ENCODE measurements around the gene HJURP.
"Not testable (repeated sequence)": the region's sequence is repeated elsewhere in the genome, so short reads cannot be mapped to it uniquely, and the experiment has no call there.

HJURP gene, protein sequence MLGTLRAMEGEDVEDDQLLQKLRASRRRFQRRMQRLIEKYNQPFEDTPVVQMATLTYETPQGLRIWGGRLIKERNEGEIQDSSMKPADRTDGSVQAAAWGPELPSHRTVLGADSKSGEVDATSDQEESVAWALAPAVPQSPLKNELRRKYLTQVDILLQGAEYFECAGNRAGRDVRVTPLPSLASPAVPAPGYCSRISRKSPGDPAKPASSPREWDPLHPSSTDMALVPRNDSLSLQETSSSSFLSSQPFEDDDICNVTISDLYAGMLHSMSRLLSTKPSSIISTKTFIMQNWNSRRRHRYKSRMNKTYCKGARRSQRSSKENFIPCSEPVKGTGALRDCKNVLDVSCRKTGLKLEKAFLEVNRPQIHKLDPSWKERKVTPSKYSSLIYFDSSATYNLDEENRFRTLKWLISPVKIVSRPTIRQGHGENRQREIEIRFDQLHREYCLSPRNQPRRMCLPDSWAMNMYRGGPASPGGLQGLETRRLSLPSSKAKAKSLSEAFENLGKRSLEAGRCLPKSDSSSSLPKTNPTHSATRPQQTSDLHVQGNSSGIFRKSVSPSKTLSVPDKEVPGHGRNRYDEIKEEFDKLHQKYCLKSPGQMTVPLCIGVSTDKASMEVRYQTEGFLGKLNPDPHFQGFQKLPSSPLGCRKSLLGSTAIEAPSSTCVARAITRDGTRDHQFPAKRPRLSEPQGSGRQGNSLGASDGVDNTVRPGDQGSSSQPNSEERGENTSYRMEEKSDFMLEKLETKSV

DNA sequence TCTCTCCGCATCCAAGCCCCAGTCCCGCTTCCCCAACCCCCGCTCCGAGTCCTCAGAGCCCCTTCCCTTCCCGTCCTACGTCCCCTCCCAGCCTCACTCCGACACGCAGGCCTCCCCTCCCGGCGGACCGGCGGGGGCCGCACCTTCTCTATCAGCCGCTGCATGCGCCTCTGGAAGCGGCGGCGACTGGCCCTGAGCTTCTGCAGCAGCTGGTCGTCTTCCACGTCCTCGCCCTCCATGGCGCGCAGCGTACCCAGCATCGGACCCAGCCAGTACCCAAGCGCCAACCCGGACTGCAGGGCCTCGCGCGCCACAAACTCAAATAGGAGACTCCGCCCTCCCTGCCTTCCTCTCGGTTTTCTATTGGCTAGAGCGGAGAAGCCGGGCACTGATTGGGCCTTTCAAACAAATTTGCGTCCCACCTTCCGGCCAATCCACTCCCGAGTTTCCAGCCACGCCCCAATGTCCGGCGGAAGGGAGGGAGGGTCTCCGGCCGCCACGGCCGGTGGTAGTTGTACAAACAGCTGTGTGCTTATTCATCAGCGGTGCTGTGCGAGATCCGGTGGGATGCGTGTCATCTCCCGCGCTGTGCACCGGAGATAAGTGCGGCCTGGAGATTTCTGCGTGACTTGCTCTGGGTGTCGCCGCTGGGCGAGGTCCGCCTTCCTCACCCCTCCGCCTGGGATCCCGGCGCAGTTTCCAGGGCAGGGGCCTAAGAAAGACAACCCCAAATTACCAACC is at the start of gene HJURP:
Gene HJURP (minus strand): TSS at position 295 of the 741 bp plus-strand sequence. CDS start 35 bp downstream, at position 260.
- DNase-seq, result peak; percentile 98

DNA sequence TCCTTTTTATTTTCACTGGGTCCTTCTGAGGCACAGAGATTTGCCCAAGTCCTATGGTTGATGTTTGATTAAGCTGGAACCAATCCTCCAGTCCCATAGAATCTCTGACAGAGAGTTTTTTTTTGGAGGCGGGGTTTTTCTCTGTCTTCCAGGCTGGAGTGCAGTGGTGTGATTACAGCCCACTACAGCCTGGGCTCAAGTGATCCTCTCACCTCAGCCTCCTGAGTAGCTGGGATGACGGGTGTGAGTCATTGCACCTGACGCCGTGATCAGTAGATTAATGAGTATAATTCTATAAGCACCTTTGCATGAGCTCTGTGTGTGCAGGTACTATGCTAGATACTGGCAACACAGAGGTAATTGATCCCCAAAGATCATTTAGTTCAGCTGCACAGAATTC is 47.5 kb upstream of the HJURP start:
- DNase-seq, result no peak

DNA sequence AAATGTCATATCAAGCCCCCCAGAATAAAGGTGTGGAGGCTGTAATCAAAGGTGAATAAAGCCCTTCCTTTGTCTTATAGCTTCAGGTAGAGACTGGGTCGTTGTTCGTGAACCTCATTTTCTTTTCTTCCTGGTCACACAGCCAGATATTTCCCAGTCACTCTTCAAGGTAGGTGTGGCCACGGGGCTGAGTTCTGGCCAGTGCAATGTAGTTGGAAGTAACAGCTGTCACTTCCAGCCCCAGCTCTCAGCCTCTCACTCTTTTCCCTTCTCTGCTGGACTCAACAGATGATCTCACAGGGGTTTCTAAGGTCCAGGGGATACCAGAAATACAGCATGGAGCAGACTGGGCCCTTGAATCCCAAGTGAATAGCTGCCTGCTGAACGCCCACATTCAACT is 47.0 kb upstream of the HJURP start:
- no peak for DNase-seq

DNA sequence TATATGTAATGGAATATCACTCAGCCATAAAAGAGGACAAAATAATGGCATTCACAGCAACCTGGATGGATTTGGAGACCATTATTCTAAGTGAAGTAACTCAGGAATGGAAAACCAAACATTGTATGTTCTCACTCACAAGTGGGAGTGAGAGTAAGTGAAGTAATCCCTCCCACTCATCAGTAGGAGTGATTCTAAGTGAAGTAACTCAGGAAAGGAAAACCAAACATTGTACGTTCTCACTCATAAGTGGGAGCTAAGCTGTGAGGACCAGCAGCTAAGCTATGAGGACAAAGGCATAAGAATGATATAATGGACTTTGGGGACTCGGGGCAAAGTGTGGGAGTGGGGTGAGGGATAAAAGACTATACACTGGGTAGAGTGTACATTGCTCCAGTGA is 41.9 kb upstream of the HJURP start:
- not testable (repeated sequence) for DNase-seq

- no peak for DNase-seq
These were observed 38.5 kb upstream of the HJURP start for GRCh38 chr2:233892793-233893192.

DNA sequence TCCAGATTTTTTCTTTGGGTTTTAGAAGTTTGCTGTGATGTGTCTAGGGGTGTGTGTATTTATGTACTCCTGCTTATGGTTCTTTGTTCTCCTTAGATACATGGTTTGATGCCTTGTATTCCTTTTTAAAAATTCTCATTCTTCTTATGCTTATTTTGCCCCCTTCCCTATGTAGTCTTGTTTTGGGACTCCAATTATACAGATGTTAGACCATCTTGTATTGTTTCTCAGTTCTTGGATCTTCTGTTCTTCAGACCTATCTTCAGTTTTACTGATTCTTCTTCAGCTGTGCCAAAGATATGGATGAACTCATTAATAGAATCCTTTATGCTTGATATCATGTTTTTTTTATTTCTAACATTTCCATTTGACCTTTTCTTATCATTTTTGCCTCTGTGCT is 28.0 kb upstream of the HJURP start:
- DNase-seq, result no peak

DNA sequence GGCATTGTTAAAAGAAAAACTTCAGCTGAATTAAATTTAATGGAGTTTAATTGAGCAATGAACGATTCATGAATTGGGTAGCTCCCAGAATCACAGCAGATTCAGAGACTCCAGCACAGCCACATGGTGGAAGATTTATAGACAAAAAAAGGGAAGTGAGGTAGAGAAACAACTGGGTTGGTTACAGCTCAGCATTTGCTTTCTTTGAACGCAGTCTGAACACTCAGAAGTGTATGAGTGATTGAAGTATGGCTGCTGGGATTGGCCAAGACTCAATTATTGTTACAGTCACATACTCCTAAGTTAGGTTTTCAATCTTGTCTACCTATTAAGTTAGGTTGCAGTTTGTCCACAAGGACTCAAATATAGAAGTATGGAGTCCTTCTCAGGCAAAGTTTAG is 17.8 kb upstream of the HJURP start:
- not testable (repeated sequence) for DNase-seq

- no peak for DNase-seq
These were observed 17.1 kb upstream of the HJURP start for GRCh38 chr2:233871432-233871831.

- DNase-seq, result peak; percentile 58
These were observed 13.7 kb upstream of the HJURP start, which contains the start of gene MSL3B for GRCh38 chr2:233867993-233868532. TSS of gene MSL3B (minus strand) at chr2:233868386.

- DNase-seq, result no peak
These were observed 12.1 kb upstream of the HJURP start for GRCh38 chr2:233866479-233866878.

DNA sequence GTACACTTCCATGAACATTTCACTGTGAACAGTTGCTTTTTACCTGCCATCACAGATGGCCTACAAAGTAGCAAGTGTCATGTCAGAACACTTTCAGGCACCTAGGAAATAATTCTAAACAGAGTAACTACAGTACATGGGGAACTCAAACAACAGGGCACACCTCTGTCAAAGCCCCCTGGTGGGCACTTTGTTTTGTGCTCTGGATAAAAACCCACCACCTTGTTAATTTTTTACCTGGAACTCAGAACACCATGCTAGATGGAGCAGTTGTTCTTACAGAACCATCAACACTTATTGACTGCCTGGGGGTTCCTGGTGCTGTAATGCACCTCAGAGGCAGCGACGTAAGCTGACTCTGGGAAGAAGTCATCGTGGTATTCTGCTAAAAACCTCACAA is 11.5 kb upstream of the HJURP start:
- DNase-seq, result no peak

DNA sequence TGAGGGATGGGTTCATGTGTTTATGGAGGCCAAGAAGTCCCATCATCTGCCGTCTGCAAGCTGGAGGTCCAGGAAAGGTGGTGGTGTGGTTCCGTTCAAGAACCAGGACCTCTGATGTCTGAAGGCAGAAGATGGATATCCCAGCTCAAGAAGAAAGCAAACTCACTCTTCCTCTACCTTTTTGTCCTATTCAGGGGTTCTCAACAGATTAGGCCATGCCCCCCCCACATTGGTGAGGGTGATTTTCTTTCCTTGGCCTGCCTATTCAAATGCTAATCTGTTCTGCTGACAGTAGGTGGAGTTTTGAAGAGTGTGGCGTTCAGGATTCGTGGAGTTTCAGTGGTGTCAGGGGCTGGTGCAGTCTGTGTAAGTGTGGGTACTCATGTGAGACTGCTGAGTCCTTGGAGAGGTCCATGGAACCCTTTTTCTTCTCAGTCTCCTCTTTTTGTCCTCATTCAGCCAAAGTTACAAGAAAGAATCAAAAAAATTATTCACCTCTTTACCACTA is 8.0 kb upstream of the HJURP start:
- no peak for DNase-seq

GRCh38 chr2:233858331-233858730 is 4.0 kb upstream of the HJURP start:
- no peak for DNase-seq

DNA sequence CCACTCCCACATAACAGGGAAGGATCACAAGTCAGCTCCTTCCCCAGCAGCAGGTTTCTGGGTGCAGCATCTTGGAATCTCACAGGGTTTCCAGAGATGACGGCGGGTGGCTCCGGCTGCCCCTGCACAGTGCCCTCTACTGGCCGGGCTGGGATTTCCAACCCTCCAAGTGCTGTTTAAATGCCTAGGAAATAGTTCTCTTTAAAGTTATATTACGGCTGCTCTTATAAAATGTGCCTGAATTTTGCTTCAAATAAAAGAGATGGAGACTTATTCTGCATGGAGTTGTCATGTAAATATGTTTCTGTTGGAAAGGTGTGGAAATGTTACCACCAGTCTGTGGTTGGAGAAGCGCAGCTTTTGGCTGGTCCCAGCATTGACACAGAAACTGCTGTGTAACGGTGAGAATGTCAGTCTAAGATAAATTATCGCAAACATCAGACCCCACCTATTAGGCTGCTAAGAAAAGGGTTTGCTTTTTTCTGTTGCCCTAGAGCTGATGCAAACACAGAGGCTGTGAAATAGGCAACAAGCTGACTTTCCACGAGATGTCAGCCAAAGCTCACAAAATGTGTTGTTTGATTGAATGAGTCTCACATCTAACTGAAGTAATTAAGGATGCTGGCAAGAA is 3.3 kb upstream of the HJURP start:
- peak; percentile 63 for DNase-seq

GRCh38 chr2:233856184-233856583 is 1.8 kb upstream of the HJURP start:
- DNase-seq, result no peak

DNA sequence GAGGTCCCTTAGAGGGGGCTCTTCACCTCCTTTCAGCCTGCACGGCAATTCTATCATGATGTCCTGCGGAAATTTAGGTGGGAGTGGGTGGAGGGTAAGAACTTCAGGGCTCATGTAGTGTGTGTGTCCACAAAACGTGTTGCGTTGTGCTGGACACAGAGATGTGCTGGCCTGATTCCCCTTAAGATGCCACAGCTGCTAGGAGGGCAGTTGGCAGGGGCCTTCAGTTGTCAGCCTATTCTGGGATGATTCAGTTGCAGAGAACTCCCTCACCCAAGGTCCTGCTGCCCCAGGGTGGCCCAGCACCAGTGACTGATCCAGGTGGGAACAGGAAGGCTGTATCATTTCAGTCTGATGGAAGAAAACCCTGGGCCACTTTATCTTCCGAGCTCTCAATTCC is 1.0 kb upstream of the HJURP start:
- no peak for DNase-seq

DNA sequence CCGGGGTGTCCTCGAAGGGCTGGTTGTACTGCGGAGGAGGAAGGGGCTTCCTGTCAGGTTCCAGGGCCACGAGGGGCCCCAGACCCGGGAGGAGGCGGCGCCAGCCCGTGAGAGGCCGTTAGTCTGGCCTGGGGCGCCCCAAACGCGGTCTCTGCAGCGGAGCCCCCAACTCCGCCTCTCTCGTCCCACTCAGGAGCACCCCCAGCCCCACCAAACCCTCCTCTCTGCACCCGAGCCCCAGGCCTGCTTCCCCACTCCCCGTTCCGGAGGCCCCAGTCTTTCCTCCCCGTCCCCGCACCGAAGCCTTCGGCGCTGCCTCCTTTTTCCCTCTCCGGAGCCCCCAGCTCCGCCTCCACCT is 473 bp downstream of the HJURP start:
- DNase-seq, result no peak

DNA sequence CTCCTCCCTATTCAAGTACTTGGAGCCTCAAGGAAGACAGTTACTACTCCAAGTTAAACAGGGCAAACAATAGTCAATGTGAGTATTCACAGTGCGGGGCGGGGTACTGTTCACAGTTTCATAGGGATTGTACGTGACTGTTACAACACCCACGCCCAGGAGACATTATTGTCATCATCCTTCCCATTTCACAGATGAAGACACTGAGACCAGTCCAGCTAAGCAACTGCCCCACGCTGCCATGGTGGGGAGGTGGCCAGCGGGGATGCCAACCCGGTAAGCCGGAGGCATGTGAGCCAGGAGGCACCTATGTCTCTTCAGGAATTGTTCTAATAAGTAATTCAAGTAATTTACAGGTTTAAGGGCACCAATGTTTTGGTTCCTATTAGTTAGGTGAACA is 982 bp downstream of the HJURP start:
- no peak for DNase-seq

- no peak for DNase-seq
These were observed 2.3 kb downstream of the HJURP start for GRCh38 chr2:233852056-233852455.

GRCh38 chr2:233851169-233851568 is 3.2 kb downstream of the HJURP start:
- DNase-seq, result no peak

DNA sequence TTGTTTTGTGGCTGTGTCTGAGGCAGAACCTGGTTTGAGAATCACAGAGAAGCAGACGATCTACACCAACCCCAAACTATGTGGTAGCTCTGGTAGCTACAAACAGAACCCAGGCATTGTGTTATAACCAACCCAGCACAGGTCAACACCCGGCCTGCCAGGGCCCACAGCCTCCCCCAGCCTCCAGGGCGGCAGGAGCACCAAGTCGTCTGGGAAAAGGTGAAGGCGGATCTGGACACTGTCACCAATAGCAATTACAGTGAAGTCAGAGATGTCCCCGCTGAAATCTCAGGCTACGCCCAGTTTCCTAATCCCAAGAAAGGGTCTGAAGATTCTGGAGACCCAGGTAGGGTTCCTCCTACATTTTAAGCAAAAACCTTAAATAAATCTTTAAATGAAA is 3.6 kb downstream of the HJURP start:
- no peak for DNase-seq

DNA sequence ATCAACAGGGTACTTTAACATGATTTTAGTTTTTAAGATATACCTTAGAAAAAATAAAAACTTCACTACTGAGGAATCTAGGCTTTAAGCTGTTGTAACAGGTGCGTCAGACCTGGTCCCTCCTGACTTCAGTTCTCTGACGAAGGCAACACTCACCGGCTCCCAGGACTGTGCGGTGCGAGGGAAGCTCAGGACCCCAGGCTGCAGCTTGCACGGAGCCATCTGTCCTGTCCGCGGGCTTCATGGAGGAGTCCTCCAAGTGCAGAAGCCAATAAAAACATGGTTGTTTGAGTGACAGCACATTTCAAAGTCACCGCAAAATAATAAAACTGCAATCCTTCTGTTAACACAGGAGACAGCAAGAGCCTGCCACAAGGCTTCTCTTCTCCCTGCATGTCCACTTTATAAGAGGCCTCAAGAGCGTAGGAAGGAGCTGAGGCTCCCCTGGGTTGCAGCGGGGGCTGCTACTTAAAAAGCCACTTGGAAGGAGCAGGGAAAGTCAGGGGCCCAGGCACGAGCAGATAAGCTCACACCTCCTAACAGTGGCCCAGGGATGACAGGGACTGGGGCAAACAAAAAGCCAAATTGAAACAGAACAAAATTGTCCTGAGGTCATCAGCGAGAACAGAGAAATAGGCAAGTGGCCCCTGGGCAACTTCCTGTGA is 4.6 kb downstream of the HJURP start:
- DNase-seq, result no peak
